Cerebellar cortex (tissue), 1 donor: ENCODE measurements around the gene KATNB1.
A peak's percentile ranks its signal among the peaks of the same experiment; 100 is the strongest.
"Not testable (repeated sequence)": the region's sequence is repeated elsewhere in the genome, so short reads cannot be mapped to it uniquely, and the experiment has no call there.

Experiments used
- DNase-seq: peaks from one replicate; pipeline ENCODE4 v3.0.0-alpha.2; 2015; ENCODE audit warnings: low spot score

The KATNB1 gene

GRCh38 chr16:57725976-57726375 is 9.6 kb upstream of the KATNB1 start:
- DNase-seq, result no peak

GRCh38 chr16:57726433-57726947 is 9.1 kb upstream of the KATNB1 start:
- no peak for DNase-seq

DNA sequence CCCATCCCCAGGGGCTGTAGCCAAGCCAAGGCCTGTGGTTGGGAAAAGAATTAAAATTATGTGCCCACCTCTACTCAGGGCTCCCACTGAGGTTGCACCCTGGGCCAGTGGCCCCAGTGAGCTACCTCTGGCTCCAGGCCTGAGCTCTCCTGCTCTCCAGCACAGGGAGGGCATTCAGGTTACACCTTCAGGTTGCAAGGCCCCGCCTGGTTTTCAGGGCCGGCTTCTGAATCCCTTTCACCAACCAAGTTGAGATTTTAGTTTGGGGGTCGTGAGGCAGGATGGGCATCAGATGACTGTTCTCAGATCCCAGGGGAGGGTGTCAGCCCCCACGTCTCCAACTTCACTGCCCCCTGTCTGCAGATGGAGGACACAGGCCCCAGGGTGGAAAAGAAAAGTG is 8.0 kb upstream of the KATNB1 start:
- no peak for DNase-seq

DNA sequence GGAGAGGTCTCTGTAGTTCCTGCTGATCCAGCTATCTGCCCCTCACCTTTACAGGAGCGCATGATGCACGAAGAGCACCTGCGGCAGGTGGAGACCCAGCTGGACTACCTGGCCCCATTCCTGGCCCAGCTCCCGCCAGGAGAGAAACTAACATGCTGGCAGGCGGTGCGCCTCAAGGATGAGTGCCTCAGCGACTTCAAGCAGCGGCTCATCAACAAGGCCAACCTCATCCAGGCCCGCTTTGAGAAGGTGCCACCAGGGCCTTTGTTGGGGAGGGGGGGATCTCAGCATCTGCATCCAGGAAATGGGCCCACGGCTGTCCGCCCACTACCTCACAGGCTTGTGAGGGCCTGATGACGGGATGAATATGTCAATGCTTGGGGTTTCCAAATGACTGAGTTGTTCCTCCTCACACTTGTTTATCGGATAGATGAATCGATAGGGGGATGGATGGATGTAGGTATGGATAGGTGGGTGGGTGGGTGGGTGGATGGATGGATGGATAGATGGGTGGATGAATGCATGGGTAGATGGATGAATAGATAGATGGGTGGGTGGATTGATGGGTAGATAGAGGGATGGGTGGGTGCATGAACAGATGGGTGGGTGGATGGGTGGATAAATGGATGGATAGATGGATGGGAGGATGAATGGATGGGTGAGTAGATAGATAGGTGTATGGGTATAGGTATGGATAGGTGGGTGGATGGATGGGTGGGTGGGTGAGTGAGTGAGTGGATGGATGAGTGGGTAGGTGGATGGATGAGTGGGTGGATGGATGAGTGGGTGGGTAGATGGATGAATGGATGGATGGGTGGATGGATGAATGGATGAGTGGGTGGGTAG is 7.0 kb upstream of the KATNB1 start:
- no peak for DNase-seq

GRCh38 chr16:57729182-57729484 is 6.4 kb upstream of the KATNB1 start:
- DNase-seq, result no peak

- not testable (repeated sequence) for DNase-seq
These were observed 5.7 kb upstream of the KATNB1 start for GRCh38 chr16:57729852-57730251.

DNA sequence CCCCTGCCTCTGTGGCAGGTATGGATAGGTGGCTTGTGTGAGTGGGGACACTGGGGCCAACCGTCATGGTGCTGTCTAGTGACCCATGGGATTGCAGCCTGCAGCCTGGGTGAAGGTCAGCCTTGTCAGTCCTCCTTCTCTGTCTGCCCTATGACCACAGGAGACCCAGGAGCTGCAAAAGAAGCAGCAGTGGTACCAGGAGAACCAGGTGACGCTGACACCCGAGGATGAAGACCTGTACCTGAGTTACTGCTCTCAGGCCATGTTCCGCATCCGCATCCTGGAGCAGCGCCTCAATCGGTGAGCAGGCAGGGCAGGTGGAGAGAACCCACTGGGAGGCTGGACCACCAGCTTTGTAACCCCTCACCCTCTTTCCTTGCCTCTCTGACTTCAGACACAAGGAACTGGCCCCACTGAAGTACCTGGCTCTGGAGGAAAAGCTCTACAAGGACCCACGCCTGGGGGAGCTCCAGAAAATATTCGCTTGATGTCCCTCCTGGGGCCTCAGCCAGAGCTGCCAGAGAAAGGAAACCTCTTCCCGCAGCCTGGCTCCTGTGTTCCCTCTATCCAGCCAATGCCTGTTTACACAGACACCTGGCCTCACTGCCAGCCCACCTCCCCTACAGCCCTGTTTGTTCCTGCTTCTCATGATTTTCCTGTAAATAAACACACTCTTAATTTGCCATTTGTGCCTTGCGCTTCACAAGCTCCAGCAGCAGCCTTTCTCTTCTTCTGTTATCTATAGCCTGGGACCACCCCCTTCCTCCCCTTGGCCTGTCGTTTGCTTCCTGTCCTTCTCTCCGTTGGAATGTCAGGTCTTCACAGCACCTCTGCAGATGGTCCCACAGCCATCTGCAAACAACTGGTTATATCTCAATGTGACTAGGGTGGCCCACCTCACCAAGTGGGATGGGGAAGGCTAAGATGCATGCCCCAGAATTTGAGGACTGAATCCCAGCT is 4.5 kb upstream of the KATNB1 start:
- no peak for DNase-seq

DNA sequence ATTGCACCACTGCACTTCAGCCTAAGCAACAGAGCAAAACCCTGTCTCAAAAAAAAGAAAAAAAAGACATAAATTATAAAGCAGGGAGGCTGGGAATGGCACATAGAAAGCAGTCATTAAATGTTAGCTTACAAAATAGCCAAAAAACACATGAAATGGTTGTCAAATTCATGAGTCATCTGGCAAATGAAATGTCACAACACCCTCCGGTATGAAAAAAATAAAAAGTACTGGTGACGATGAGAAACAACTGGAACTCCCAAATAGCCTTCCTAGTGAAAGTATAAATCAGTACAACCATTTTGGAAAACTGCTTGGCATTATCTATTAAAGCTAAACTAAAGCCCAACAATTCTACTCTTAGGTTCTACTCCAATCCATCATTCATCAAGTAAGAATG is 3.5 kb upstream of the KATNB1 start:
- DNase-seq, result no peak

DNA sequence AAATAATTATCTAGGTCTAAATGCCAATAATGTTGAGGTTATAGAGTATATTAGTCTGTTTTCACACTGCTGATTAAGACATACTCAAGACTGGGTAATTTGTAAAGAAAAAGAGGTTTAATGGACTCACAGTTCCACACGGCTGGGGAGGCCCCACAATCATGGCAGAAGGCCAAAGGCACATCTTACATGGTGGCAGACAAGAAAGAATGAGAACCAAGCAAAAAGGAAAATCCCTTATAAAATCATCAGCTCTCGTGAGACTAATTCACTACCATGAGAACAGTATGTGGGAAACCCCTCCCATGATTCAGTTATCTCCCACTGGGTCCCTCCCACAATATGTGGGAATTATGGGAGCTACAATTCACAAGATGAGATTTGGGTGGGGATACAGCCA is 2.9 kb upstream of the KATNB1 start:
- no peak for DNase-seq

GRCh38 chr16:57734308-57734924 is 1.2 kb upstream of the KATNB1 start:
- DNase-seq, result no peak

- DNase-seq, result peak; percentile 100
These were observed 430 bp upstream of the KATNB1 start for GRCh38 chr16:57734925-57735754.

DNA sequence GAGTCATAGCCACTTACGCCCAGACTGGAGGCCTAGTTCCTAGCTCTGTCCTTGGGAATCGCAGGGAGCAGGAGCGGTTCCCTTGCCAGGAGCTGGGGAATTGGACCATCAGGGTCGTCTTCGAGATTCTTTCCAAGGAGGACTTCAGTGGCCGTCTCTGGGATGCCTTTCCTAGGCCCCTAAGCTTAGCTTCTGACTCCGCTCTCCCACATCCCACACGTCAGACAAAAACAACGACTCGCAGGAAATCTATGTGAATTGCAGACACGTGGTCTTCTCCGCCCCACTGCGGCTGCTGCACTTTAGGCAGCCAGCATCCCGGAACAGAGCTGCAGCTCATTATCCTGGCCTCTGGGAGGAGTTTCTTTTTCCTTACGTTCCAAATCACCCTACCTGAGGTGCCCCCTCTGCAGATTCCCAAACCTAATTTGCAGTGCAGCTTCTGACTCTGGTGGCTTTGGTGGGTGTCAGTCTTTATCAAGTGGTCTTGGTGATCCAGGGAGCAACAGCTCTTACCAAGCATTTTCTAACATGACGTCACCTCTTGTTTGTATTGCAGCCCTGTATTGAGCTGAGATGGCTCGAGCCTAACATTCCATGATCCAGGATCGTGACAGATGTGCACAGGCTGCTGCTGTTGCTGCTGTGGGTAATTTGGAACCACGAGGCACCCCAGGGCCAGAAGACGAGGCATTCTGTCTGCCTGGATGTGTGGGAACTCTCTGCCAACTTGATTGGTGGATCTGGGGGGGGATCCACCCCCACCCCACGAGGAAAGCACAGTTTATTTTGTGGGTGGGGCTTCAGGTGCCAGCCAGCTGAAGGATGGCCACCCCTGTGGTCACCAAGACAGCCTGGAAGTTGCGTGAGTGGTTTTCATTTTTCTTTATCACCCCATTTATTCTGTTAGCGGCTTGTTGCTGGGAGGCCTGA is 1.1 kb downstream of the KATNB1 start:
- peak; percentile 19 for DNase-seq

- no peak for DNase-seq
These were observed 3.3 kb downstream of the KATNB1 start for GRCh38 chr16:57738844-57739243.

- DNase-seq, result no peak
These were observed 4.3 kb downstream of the KATNB1 start for GRCh38 chr16:57739756-57740422.

GRCh38 chr16:57740423-57741071 is 5.0 kb downstream of the KATNB1 start:
- no peak for DNase-seq

GRCh38 chr16:57741660-57742191 is 6.2 kb downstream of the KATNB1 start:
- DNase-seq, result peak; percentile 20

GRCh38 chr16:57742543-57742942 is 7.0 kb downstream of the KATNB1 start:
- DNase-seq, result no peak

DNA sequence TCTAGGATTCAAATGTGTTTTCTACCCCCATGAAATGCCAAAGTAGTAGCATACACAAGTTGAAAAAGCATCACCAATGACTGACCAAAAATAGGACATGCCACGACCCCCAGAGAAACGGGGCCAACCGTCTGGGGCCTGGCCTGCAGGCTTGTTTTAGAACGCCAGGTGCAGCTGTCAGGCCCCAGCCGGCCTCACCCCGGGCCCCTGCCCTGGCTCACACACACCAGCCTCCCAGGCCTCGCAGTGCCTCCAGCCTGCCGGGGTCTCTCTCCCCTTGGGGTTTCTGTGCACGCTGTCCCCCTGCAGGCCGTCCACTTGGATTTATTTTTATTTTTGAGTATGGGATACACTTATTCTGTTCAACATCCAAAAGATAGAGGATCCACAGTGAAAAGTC is 7.9 kb downstream of the KATNB1 start:
- no peak for DNase-seq
